HG02610 (cell line): ENCODE measurements around the gene WDR73.

Source experiments
- ATAC-seq: cut with Tn5 transposase; IDR thresholded peaks from one replicate; pipeline ENCODE4 v1.9.1; 2021; ENCODE audit warnings: mild to moderate bottlenecking, moderate library complexity; ENCODE audit not compliant: unreplicated experiment

Gene WDR73

DNA sequence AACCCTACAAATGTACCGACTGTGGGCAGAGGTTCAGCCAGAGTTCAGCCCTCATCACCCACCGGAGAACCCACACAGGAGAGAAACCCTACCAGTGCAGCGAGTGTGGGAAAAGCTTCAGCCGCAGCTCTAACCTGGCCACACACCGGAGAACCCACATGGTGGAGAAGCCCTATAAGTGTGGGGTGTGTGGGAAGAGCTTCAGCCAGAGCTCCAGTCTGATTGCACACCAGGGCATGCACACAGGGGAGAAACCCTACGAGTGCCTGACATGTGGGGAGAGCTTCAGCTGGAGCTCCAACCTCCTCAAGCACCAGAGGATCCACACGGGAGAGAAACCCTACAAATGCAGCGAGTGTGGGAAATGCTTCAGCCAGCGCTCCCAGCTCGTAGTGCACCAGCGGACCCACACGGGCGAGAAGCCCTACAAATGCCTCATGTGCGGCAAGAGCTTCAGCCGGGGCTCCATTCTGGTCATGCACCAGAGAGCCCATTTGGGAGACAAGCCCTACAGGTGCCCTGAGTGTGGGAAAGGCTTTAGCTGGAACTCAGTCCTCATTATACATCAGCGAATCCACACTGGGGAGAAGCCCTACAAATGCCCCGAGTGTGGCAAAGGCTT, 32.6 kb downstream of the WDR73 start:
- ATAC-seq = no peak

DNA sequence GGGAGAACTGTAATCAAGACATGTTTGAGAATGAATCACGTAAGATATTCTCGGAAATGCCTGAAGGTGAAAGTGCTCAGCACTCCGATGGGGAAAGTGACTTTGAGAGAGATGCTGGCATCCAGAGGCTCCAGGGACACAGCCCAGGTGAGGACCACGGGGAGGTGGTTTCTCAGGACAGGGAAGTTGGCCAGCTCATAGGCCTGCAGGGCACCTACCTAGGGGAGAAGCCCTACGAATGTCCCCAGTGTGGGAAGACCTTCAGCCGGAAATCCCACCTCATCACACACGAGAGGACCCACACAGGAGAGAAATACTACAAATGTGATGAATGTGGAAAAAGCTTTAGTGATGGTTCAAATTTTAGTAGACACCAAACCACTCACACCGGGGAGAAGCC, 33.5 kb downstream of the WDR73 start:
- no peak for ATAC-seq

DNA sequence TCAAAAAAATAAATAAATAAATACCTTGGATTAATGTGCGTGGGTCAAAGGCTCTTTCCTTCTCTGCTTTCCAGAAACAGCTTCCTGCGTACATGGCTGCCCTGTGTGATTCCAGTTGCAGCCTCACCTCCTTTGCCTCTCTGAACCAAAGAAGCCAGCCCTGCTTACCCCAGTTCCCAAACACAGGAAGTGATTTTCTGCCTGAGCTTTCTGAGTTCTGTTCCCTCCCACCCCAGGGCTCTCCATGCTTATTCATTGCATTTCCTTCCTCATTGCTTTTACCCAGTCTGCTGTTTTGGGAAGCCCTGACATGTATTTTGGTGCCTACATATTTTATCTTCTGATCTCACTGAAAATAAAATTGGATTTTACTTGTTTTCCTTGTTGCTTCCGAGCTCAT, 37.8 kb downstream of the WDR73 start:
- ATAC-seq = no peak

DNA sequence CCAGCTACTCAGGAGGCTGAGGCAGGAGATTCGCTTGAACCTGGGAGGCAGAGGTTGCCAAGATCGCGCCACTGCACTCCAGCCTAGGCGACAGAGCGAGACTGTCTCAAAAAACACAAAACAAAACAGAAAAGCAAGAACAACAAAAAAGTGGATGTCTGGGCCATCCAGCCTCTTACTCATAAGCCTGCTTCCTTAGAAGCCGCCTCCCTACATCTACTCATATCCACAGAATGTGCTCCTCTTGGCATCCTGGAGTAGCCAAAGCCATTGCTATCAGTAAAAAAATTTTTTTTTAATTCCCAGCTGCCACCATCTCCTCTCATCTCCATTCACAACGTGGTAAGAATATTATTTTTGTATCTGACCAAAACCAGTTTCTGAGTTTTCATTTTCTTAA, 42.5 kb downstream of the WDR73 start:
- no peak for ATAC-seq

DNA sequence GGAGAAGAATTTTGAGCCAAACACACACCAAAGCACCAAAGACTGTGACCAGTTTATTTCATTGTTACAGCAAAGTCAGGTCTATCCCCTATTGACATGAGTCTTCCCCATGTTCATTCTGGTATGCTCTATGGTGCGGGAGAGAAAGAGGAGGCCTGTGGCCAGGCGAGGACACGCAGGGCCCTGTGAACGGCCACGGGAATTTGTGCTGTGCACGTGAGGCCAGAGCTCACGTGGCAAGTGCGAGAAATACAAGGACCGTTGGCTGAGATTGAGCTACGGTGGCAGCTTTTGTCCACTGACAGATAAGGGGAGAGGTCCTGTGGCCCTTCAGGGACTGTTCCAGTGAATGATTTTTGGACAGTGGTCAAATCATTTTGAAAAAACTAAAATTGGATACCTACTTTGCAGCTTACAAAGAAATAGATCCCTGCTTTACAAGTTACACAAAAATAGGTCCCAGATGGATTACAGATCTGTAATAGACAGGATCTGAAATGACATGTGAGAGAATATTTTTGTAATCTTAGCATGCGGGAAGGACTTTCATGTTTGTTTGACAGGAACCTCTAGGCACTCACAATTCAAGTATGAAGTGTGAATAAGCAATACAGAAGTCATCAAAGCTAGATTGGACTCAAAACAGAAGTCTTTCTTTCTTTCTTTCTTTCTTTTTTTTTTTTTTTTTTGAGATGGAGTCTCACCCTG, 44.1 kb downstream of the WDR73 start:
- no peak for ATAC-seq

DNA sequence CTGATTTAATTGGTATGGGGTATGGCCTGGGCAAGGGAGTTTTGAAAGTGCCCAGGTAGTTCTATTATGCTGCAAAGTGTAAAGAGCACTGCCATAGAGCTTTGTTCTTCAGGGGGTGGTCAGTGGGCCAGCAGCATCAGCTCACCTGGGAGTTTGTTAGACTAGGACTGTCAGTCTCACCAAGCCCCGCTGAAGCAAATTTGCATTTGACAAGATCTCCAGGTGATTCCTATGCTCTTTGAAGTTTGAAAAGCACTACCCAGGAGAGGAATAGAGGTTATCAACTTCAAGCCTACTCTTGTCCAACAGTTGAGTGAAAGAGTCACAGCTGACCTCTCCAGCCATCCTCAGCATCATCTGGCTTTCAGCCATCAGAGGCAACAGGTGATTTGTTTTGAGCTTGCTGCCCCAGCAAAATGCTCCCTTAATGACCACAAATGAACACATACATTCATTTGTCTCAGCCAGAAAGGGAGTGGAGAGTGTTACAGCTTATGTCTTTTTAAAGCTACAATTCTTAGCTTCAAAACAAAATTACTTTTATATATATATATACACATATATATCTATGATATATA, 45.3 kb downstream of the WDR73 start:
- ATAC-seq = no peak

DNA sequence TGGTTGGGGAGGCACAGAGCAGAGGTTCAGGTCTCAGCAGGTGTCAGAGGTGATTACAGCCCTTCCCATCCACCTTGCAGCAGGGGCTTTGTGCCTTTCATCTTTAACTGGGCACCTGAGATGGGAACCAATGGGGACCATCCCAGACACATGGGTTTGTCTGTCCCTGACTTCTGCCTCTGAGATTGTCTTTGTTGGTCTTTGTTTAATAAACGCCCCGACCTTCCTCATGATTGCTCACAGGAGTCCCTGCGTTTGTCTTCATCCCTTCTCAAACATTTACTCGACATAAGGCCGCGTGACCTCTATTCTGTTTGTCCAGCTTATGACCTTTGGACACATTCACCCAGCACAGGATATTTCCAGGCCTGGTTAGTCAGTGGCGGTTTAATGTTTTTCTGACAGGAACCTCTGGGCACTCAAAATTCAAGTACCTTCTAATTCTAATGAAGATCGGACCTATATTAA, 47.4 kb downstream of the WDR73 start:
- no peak for ATAC-seq

DNA sequence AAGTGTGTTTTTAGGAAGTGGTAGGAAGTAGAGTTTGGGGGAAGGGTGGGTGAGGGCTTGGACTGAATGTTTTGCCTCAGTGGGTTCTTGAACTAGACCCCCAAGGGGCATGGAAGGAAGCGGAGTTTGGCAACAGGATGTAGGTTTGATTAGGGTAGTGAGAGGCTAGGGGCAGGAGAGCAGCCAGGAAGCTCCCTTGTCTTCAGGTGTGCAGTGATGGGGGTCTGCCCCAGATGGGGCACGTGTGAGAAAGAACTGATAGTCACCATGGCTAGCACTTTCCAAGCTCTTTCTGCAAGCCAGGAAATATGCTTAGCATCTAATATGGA, 48.6 kb downstream of the WDR73 start:
- ATAC-seq = no peak

DNA sequence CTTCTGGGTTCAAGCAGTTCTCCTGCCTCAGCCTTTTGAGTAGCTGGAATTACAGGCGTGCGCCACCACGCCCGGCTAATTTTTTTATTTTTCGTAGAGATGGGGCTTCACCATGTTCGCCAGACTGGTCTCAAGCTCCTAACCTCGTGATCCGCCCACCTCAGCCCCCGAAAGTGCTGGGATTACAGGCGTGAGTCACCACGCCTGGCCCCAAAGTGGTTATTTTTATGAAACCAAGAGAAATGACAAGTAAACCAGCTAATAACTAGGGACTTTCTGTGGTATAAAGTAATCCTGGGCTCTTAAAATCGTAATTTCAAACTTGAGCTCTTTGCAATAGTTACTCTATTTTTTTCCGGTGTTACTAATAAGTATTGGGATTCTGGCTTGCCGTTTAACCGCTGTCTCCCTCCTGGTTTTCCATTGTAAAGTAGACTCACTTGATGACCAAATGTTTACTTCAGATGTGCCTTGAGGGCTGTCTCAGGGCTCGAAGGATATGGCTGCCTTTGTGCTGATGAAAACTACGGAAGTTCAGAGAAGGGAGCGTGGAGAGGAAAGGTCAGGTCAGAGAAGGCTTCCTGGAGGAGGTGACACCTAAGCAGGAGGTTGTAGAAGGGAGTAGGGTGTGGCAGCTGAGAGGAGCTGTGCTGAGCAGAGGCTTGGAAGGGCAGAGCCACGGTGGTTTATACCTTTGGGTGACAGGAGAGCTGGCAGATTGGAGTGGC, 49.1 kb downstream of the WDR73 start:
- no peak for ATAC-seq

DNA sequence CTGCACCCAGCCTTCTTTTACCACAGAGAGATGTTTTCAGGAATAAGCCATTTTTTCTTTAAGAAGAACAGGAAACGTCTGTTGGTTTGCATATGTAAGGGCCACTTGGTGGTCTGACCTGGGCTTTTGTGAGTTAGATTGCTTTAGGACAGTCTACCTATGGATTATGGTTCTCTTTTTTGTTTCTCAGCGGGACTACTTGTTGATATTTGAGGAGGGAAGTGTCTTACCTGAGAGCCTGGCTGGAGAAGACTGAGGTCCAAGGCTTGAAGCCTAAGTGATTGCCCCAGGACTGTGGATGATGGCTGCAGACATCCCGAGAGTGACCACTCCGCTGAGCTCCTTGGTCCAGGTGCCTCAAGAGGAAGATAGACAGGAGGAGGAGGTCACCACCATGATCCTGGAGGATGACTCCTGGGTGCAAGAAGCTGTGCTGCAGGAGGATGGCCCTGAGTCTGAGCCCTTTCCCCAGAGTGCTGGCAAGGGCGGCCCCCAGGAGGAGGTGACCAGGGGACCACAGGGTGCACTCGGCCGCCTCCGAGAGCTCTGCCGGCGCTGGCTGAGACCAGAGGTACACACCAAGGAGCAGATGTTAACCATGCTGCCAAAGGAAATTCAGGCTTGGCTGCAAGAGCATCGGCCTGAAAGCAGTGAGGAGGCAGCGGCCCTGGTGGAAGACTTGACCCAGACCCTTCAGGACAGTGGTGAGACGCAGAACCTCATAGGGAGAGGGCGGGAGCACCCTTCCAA, 50.3 kb downstream of the WDR73 start:
- no peak for ATAC-seq

DNA sequence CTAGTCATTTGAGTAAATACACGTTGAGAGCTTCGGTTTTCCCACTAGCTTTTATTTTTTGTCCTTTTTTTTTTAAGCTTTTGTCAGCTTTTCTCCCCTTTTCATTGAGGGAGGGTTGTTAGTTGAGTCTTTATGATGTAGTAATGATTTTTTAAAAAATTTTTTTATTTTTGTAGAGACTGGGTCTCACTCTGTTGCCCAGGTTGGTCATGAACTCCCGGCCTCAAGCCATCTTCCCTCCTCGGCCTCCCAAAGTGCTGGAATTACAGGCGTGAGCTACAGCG, 52.6 kb downstream of the WDR73 start:
- ATAC-seq = no peak

DNA sequence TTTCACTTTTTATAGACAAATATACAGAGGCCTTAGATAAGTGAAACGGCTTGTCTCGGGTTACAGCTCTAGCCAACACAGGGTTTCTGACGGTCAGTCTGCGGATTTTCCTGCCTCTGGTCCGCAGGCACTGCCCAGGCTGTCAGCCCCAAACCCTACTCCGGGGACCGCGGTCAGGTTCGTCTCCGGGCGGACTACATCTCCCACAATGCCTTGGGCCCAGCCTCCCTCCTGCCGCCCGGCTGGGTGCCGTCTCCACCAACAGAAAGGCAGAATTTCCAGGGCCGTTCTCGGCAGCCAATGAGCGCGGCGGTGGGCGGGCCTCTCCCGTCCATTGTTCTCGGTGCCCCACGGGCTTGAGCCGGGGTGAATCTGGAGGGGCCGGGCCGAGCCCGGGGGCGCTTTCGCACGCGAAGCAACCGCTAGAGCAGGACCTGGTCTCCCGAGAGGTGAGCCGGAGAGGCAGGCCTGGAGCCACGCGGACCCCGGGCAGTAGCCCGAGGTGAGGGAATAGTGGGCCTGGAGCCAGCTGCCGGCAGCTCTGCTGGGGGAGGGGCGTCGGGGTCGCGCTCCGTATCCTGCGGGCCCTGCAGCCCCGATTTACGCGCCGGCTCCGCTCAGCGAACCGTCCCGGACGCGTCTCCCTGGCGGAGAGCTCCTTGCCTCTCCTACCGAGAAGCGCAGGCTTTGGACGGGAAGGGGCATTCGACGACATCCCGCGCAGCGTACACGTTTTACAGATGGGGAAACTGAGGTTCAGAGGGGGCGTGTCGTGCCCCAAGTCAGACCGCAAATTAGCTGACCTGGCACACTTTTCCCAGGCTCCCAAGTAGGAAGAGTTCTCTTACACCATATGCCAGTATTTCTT, 53.2 kb downstream of the WDR73 start, which contains the start of gene ZSCAN2:
ZSCAN2 (plus strand) TSS at position 323 of the 868 bp plus-strand sequence. CDS start 2,919 bp downstream, outside the sequence.
- peak; percentile 94 for ATAC-seq

DNA sequence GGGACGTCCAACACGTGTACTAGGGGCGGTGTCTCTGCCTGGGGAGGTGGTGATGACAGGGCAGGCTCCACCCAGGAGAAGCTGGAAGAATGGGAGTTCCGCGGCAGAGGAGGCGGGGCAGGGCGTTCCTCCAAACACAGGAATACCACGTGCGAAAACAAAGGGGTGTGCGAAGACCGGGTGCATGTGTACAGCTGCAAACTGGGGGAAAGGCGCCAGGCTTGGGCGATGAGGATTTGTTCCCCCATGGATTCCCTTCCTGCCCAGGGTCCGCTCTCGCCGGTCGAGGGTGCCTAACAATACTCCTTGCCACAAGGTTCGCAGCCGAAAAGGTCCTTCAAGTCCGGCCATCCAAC, 53.8 kb downstream of the WDR73 start:
- no peak for ATAC-seq

DNA sequence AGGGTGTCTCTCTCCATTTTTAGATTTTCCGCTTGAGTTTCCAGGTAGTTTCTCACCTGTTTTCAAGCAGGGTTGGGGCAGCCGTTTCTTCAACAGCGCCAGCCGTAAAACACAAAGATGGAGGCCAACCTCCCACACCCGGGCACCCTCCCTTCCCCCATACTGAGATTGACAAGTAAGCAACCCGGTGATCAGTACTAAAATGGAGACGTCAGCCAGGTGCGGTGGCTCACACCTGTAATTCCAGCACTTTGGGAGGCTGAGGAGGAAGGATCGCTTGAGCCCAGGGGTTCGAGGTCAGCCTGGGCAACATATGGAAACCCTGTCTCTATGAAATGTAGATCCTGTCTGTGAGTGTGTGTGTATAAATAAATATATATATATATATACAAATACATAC, 54.2 kb downstream of the WDR73 start:
- no peak for ATAC-seq

DNA sequence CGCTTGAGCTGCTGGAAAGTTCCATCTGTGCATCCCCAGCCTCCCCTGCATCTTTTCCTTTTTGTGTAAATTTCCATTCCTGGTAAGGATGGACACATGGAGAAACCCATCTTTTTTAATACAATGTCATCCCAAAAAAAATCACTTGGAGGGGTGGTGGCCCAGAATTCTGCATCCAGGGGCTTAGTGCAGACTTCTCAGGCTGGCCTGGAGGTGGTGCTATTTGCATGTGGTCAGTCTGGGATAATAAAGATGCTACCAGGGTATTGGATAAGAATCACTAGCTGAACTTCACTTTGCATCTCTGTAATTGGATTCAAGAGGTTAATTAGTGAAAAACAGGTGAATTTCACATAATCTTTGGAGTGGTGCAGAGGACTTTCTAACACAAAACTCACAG, 55.1 kb downstream of the WDR73 start:
- ATAC-seq = no peak

DNA sequence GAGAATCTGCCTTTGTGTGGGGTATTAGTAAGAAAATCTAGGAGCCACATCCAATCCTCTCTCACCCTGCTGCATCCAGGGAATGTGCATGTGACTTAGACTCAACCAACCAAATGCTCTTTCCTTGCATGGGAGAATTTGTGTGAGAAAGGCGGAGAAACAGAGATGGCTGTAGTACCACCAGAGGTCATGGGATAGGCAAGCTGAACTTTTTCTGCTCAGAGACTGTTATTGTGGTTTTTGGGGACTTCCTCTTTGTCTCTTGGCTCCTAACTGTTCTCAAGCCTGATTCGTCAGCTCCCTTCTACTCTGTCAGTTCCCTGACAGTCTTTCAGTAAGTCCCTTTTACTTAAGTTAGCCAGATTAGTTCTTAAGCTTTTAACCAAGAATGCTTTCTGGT, 55.8 kb downstream of the WDR73 start:
- ATAC-seq = peak; percentile 46

DNA sequence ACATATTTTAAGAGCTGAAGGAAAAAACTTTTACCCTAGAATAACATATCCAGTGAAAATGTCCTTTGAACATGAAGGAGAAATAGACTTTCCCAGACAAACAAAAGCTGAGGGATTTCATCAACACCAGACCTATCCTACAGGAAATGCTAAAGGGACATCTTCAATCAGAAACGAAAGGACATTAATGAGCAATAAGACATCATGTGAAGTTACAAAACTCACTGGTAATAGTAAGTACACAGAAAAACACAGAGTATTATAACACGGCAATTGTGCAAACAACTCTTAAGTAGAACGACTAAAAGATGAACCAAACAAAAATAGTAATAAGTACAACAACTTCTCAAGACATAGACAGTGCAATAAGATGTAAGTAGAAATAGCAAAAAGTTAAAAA, 56.8 kb downstream of the WDR73 start:
- ATAC-seq = no peak

DNA sequence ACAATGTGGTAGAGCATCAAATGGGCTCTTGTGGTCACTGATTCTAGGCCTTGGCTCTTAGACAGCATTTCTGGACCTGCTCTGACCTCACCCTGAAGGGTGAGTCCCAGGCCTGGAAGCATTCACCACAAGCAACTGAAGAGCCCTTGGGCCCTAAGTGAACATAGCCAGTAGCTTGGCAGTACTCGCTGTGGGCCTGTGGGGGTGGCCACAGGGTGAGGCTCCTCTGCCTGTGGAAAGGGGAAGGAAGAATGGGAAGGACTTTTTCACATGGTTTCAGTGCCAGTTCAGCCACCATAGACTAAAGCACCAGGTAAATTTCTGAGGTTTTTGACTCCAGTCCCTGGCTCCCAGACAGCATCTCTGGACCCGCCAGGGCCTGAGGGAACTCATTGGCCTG, 58.4 kb downstream of the WDR73 start:
- no peak for ATAC-seq

DNA sequence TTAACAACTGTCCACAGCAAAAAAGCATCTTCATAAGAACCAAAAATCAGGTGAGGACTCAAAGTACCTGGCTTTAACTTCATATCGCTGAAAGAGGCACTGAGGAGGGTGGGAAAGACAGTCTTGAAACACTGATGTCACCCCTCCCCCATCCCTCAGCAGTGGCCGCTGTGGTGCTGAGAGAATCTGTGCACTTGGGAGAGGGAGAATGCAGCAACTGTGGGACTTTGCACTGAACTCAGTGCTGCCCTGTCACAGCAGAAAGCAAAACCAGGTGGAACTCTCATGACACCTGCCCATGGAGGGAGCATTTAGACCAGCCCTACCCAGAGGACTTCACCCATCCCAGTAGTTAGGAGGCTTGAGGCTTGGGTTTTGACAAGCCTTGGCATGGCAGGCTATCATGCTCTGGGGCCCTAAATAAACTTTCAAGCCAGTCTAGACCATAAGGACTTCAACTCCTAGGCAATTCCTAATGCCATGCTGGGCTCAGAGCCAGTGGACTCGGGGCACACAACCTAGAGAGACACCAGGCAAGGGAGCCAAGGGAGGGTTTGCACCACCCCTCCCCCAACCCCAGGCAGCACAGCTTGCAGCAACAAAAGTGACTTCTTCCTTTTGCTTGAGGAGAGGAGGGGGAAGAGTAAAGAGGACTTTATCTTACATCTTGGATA, 59.3 kb downstream of the WDR73 start:
- no peak for ATAC-seq

DNA sequence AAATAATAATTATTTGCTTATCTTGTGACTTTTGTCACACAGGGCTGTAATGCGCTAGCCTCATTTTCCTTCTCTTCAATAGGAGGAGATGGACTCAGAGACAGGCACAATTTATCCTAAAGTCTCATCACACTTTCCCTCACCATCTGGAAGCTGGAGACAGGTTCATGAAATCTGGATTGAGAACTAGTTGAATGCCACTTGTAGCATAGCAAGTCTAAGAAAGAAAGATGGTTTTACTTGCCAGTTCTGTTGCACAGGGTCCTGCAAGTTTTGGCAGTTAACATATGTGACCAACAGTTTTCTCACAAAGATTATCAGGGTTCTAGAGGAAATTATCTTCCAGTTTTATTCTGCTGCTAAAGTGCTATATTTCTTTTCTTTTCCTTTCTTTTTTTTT, 62.3 kb downstream of the WDR73 start:
- ATAC-seq = no peak
